ENCODE results near the gene TMUB1.

The TMUB1 gene

GRCh38 chr7:151056283-151056665 is 27.0 kb downstream of the TMUB1 start:
- peaks cover 12% of the 10 kb centered on the region; the same call in 1 of the 2 replicates for H3K79me2 ChIP-seq (ENCODE audit: insufficient read depth, low read depth)

DNA sequence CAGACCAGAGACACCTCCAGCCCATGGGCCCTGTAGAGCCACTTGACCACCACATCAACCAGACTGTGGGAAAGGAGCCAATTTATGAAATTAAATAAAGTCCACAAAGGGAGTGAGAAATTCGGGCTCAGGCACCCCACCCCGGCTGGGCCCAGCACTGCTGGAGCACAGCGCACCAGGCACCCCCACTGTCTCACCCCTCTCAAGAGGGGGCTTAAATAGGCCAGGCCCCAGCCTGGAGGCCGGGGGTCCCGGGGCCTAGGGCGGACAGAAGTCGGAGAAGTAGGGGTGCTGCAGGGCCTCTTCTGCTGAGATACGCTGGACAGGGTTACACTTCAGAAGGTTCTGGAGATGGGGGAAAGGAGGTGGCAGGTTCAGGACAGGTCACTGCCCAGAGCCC is 29.5 kb downstream of the TMUB1 start:
- Histone ChIP-seq H3K9ac (no peak overlapping the region), H3K4me3 (IDR thresholded peaks at IDR 0.05; ENCODE audit: insufficient read depth, low read depth, low read length) (no peak overlapping the region), H3K36me3 (ENCODE audit: insufficient read depth) (no peaks in the 10 kb centered on the region), H3K27ac (no peak overlapping the region), H4K20me1 (ENCODE audit: insufficient read depth) (no peaks in the 10 kb centered on the region), H3K79me2 (ENCODE audit: insufficient read depth, low read depth) (no peaks in the 10 kb centered on the region), H3K27me3 (ENCODE audit: insufficient read depth, low read depth) (peaks cover 13% of the 10 kb centered on the region; the same call in 1 of the 2 replicates), H3K4me2 (no peak overlapping the region), H2AFZ (ENCODE audit: low read depth) (no peak overlapping the region), H3K4me1 (ENCODE audit: low read depth, poor library complexity, severe bottlenecking) (peaks cover under 1% of the 10 kb centered on the region)
- TF ChIP-seq, protein P1, sequence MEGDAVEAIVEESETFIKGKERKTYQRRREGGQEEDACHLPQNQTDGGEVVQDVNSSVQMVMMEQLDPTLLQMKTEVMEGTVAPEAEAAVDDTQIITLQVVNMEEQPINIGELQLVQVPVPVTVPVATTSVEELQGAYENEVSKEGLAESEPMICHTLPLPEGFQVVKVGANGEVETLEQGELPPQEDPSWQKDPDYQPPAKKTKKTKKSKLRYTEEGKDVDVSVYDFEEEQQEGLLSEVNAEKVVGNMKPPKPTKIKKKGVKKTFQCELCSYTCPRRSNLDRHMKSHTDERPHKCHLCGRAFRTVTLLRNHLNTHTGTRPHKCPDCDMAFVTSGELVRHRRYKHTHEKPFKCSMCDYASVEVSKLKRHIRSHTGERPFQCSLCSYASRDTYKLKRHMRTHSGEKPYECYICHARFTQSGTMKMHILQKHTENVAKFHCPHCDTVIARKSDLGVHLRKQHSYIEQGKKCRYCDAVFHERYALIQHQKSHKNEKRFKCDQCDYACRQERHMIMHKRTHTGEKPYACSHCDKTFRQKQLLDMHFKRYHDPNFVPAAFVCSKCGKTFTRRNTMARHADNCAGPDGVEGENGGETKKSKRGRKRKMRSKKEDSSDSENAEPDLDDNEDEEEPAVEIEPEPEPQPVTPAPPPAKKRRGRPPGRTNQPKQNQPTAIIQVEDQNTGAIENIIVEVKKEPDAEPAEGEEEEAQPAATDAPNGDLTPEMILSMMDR (conservative IDR thresholded peaks at IDR 0.05; ENCODE audit: low read depth, low read length), result no peak

More at GRCh38 chr7:151056283-151056665, 27.0 kb downstream of the TMUB1 start:
- no peak overlapping the region; the same call in 1 of the 2 replicates for H3K4me2 ChIP-seq
- H3K27me3 ChIP-seq (ENCODE audit: insufficient read depth, low read depth), result no peaks in the 10 kb centered on the region
- no peak overlapping the region for H3K9ac ChIP-seq
- peaks cover 11% of the 10 kb centered on the region for H3K4me1 ChIP-seq (ENCODE audit: low read depth, poor library complexity, severe bottlenecking)
- no peak overlapping the region for H3K27ac ChIP-seq
- TF ChIP-seq, protein P1 (conservative IDR thresholded peaks at IDR 0.05; ENCODE audit: low read depth, low read length), result no peak
- H2AFZ ChIP-seq (ENCODE audit: low read depth), result no peak overlapping the region
- no peaks in the 10 kb centered on the region for H4K20me1 ChIP-seq (ENCODE audit: insufficient read depth)
- no peaks in the 10 kb centered on the region for H3K36me3 ChIP-seq (ENCODE audit: insufficient read depth)
- no peak overlapping the region for H3K4me3 ChIP-seq (IDR thresholded peaks at IDR 0.05; ENCODE audit: insufficient read depth, low read depth, low read length)

- Histone ChIP-seq H2AFZ (ENCODE audit: low read depth) (no peak overlapping the region), H3K27me3 (ENCODE audit: insufficient read depth, low read depth) (peaks cover 13% of the 10 kb centered on the region; the same call in 1 of the 2 replicates), H3K9ac (no peak overlapping the region), H3K27ac (no peak overlapping the region), H3K4me1 (ENCODE audit: low read depth, poor library complexity, severe bottlenecking) (no peaks in the 10 kb centered on the region), H3K4me2 (no peak overlapping the region), H4K20me1 (ENCODE audit: insufficient read depth) (no peaks in the 10 kb centered on the region), H3K4me3 (IDR thresholded peaks at IDR 0.05; ENCODE audit: insufficient read depth, low read depth, low read length) (no peak overlapping the region), H3K79me2 (ENCODE audit: insufficient read depth, low read depth) (no peaks in the 10 kb centered on the region), H3K36me3 (ENCODE audit: insufficient read depth) (no peaks in the 10 kb centered on the region)
- TF ChIP-seq, protein P1 (conservative IDR thresholded peaks at IDR 0.05; ENCODE audit: low read depth, low read length), result no peak
Observed at GRCh38 chr7:151053096-151053495, 30.2 kb downstream of the TMUB1 start.

- no peaks in the 10 kb centered on the region for H3K79me2 ChIP-seq (ENCODE audit: insufficient read depth, low read depth)
- peaks cover 13% of the 10 kb centered on the region; the same call in 1 of the 2 replicates for H3K27me3 ChIP-seq (ENCODE audit: insufficient read depth, low read depth)
- H4K20me1 ChIP-seq (ENCODE audit: insufficient read depth), result no peaks in the 10 kb centered on the region
- H3K4me1 ChIP-seq (ENCODE audit: low read depth, poor library complexity, severe bottlenecking), result no peaks in the 10 kb centered on the region
- TF ChIP-seq, protein P1 (conservative IDR thresholded peaks at IDR 0.05; ENCODE audit: low read depth, low read length), result no peak
- no peak overlapping the region for H3K27ac ChIP-seq
- H2AFZ ChIP-seq (ENCODE audit: low read depth), result no peak overlapping the region
- no peak overlapping the region for H3K9ac ChIP-seq
- H3K36me3 ChIP-seq (ENCODE audit: insufficient read depth), result no peaks in the 10 kb centered on the region
- H3K4me3 ChIP-seq (IDR thresholded peaks at IDR 0.05; ENCODE audit: insufficient read depth, low read depth, low read length), result no peak overlapping the region
- H3K4me2 ChIP-seq, result no peak overlapping the region
Observed at GRCh38 chr7:151051108-151051507, 32.2 kb downstream of the TMUB1 start.

Measured in KMS-11 (cell line).